ENCODE measurements around the gene EN1. TPM values are rescaled to one million over a fixed set of nuclear protein-coding genes. Genes with fewer than 3 reads are reported as not detected.

The EN1 gene
- total and polyA plus RNA-seq, 2 donors (not counting 1 experiment from before 2014, with no cell fraction given) = not detected

DNA sequence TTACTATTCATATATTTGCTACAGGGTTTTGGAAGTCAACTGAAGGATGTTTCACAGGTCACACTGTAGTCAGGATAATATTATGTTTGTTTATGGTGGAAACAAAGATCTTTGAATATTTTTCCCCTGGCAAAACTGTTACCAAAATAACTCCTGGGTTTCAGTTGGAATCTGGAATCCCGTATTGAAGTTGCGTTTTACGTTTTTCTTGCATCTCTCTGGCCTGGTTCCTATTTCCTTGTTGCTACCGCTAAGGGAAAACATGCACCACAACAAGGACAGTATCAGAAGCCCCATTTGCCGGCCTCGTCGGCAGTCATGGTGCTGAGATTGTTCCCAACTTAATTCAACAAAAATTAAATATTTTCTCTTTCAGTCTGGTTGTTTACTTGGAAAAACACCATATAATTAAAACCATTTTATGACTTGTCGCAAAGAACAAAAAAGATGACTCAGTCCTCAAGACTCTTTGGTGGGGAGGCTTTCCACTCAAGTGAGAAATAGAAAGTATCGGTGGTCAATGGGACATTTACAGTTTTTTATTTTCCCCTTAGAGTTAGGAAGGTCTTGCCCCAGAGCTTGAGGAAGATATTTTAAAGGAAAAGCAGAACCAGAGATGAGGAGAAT is 42.3 kb downstream of the EN1 start:
- H3K9me3 ChIP-seq (ENCODE audit: control insufficient read depth, insufficient read depth, low read depth, low read length) = no peaks in the 10 kb centered on the region
- no peaks in the 10 kb centered on the region for H3K4me1 ChIP-seq (ENCODE audit: control insufficient read depth, extremely low read depth, insufficient read depth, low read length)
- no peak overlapping the region for H3K9ac ChIP-seq (ENCODE audit: insufficient read depth, low read length)
- no peaks in the 10 kb centered on the region for H4K20me1 ChIP-seq (ENCODE audit: control insufficient read depth, extremely low read depth, insufficient read depth, low read length)
- H3K4me2 ChIP-seq (ENCODE audit: extremely low read depth, insufficient read depth, low read length) = no peak overlapping the region
- no peak for DNase-seq (ENCODE audit: low read depth in 2 of 2)
- no peak overlapping the region for H3K27ac ChIP-seq (ENCODE audit: insufficient read depth, low read length)
- TF ChIP-seq CTCF (conservative IDR thresholded peaks at IDR 0.05 in 1 of 2, IDR thresholded peaks at IDR 0.05 in 1 of 2; ENCODE audit: low read depth in 1 of 2, low read length in 2 of 2) (no peak), EZH2 (IDR thresholded peaks at IDR 0.05; ENCODE audit: low read length, missing control alignments) (no peak)
- no peak overlapping the region for H3K4me3 ChIP-seq (replicated peaks in 1 of 4; ENCODE audit: control extremely low read depth in 1 of 4, insufficient read depth in 1 of 4, low read depth in 3 of 4, low read length in 4 of 4)
- no peaks in the 10 kb centered on the region for H3K79me2 ChIP-seq (ENCODE audit: control insufficient read depth, insufficient read depth, low read length)
- H3K27me3 ChIP-seq (ENCODE audit: control insufficient read depth, insufficient read depth, low read length) = no peaks in the 10 kb centered on the region
- no peaks in the 10 kb centered on the region for H3K36me3 ChIP-seq (ENCODE audit: control insufficient read depth, insufficient read depth, low read length)
- H2AFZ ChIP-seq (ENCODE audit: low read length) = no peak overlapping the region

DNA sequence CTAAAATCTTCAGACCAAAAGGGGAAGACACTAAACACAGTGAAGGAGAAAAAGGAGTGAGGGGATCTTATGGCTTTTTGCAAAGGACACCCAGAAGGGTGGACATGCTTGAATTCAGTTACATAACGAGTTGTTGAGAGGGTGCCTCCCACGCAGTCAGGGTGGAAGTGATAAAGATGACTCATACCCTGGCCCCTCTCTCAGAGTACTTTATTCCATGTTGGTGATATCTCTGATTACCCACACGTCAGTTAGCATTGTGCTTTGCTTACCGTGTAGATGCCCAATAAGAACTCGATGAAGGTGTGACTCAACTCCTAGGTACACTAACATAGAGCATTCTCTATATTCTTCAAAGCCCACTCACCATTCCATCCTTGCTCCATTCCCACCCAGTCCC is 44.4 kb downstream of the EN1 start:
- Histone ChIP-seq H4K20me1 (ENCODE audit: control insufficient read depth, extremely low read depth, insufficient read depth, low read length) (no peaks in the 10 kb centered on the region), H3K27me3 (ENCODE audit: control insufficient read depth, insufficient read depth, low read length) (no peaks in the 10 kb centered on the region), H3K9ac (ENCODE audit: insufficient read depth, low read length) (no peak overlapping the region), H3K4me3 (replicated peaks in 1 of 4; ENCODE audit: control extremely low read depth in 1 of 4, insufficient read depth in 1 of 4, low read depth in 3 of 4, low read length in 4 of 4) (no peak overlapping the region), H2AFZ (ENCODE audit: low read length) (no peak overlapping the region), H3K4me1 (ENCODE audit: control insufficient read depth, extremely low read depth, insufficient read depth, low read length) (no peaks in the 10 kb centered on the region), H3K9me3 (ENCODE audit: control insufficient read depth, insufficient read depth, low read depth, low read length) (no peaks in the 10 kb centered on the region), H3K4me2 (ENCODE audit: extremely low read depth, insufficient read depth, low read length) (no peak overlapping the region), H3K36me3 (ENCODE audit: control insufficient read depth, insufficient read depth, low read length) (no peaks in the 10 kb centered on the region), H3K79me2 (ENCODE audit: control insufficient read depth, insufficient read depth, low read length) (no peaks in the 10 kb centered on the region), H3K27ac (ENCODE audit: insufficient read depth, low read length) (no peak overlapping the region)
- DNase-seq (ENCODE audit: low read depth in 2 of 2) = peak in 1 of 2 donors; percentile 59
- TF ChIP-seq EZH2 (IDR thresholded peaks at IDR 0.05; ENCODE audit: low read length, missing control alignments) = no peak
- no peak for TF ChIP-seq CTCF (conservative IDR thresholded peaks at IDR 0.05 in 1 of 2, IDR thresholded peaks at IDR 0.05 in 1 of 2; ENCODE audit: low read depth in 1 of 2, low read length in 2 of 2)

- Histone ChIP-seq H3K4me3 (replicated peaks in 1 of 4; ENCODE audit: control extremely low read depth in 1 of 4, insufficient read depth in 1 of 4, low read depth in 3 of 4, low read length in 4 of 4) (no peak overlapping the region), H2AFZ (ENCODE audit: low read length) (no peak overlapping the region), H3K27me3 (ENCODE audit: control insufficient read depth, insufficient read depth, low read length) (no peaks in the 10 kb centered on the region), H3K4me1 (ENCODE audit: control insufficient read depth, extremely low read depth, insufficient read depth, low read length) (no peaks in the 10 kb centered on the region), H3K27ac (ENCODE audit: insufficient read depth, low read length) (no peak overlapping the region), H3K9me3 (ENCODE audit: control insufficient read depth, insufficient read depth, low read depth, low read length) (no peaks in the 10 kb centered on the region), H4K20me1 (ENCODE audit: control insufficient read depth, extremely low read depth, insufficient read depth, low read length) (no peaks in the 10 kb centered on the region), H3K79me2 (ENCODE audit: control insufficient read depth, insufficient read depth, low read length) (no peaks in the 10 kb centered on the region), H3K9ac (ENCODE audit: insufficient read depth, low read length) (no peak overlapping the region), H3K4me2 (ENCODE audit: extremely low read depth, insufficient read depth, low read length) (no peak overlapping the region), H3K36me3 (ENCODE audit: control insufficient read depth, insufficient read depth, low read length) (no peaks in the 10 kb centered on the region)
- TF ChIP-seq CTCF (conservative IDR thresholded peaks at IDR 0.05 in 1 of 2, IDR thresholded peaks at IDR 0.05 in 1 of 2; ENCODE audit: low read depth in 1 of 2, low read length in 2 of 2) = no peak
- no peak for TF ChIP-seq EZH2 (IDR thresholded peaks at IDR 0.05; ENCODE audit: low read length, missing control alignments)
- DNase-seq (ENCODE audit: low read depth in 2 of 2) = no peak
Measured at GRCh38 chr2:118801151-118801550, 46.3 kb downstream of the EN1 start.

Measured in fibroblast of lung (primary cell).